ENCODE measurements around the gene NEGR1. TPM values are rescaled to one million over a fixed set of nuclear protein-coding genes. Genes with fewer than 3 reads are reported as not detected.
A peak's percentile ranks its signal among the peaks of the same experiment; 100 is the strongest.

Gene NEGR1
- total and polyA plus RNA-seq, 7 donors: 1.3 to 10.2 (median 2.2) TPM

- no peak for ATAC-seq
- Histone ChIP-seq H3K9me3 (no peaks in the 10 kb centered on the region), H3K4me3 (no peak overlapping the region), H3K4me1 (no peaks in the 10 kb centered on the region), H3K27me3 (ENCODE audit: insufficient read depth in 3 of 3, low read length in 2 of 3) (no peaks in the 10 kb centered on the region), H3K27ac (no peak overlapping the region), H3K36me3 (ENCODE audit: insufficient read depth in 1 of 2, low read depth in 1 of 2) (no peaks in the 10 kb centered on the region)
- intact Hi-C loops (cut with DNase I): no loop called here
- TF ChIP-seq CTCF (IDR thresholded peaks at IDR 0.05): no peak
- no peak for DNase-seq
- WGBS, 3 donors: 63 to 75% (median 67%) methylated on average over 3 of the region's 3 CpGs
Observed at GRCh38 chr1:71687376-71687775, 595.0 kb downstream of the NEGR1 start.

GRCh38 chr1:71676979-71677925 is 605.1 kb downstream of the NEGR1 start:
- intact Hi-C loops (cut with DNase I): no loop called here
- Histone ChIP-seq H3K27ac (no peak overlapping the region), H3K4me3 (no peak overlapping the region), H3K4me1 (no peaks in the 10 kb centered on the region), H3K9me3 (no peaks in the 10 kb centered on the region), H3K27me3 (ENCODE audit: insufficient read depth in 3 of 3, low read length in 2 of 3) (no peaks in the 10 kb centered on the region), H3K36me3 (ENCODE audit: insufficient read depth in 1 of 2, low read depth in 1 of 2) (no peaks in the 10 kb centered on the region)
- 25 to 33% (median 30%) methylated on average over 7 of the region's 7 CpGs for WGBS, 3 donors
- DNase-seq: no peak
- no peak for TF ChIP-seq CTCF (IDR thresholded peaks at IDR 0.05)
- ATAC-seq: no peak

GRCh38 chr1:71668065-71668464 is 614.3 kb downstream of the NEGR1 start:
- no peak for DNase-seq
- 32 to 35% (median 33%) methylated on average over 3 of the region's 3 CpGs for WGBS, 3 donors
- no peak overlapping the region for H3K27ac ChIP-seq
- H3K4me3 ChIP-seq: no peak overlapping the region
- no peaks in the 10 kb centered on the region for H3K36me3 ChIP-seq (ENCODE audit: insufficient read depth in 1 of 2, low read depth in 1 of 2)
- no peaks in the 10 kb centered on the region for H3K9me3 ChIP-seq
- ATAC-seq: no peak
- TF ChIP-seq CTCF (IDR thresholded peaks at IDR 0.05): no peak
- intact Hi-C loops (cut with DNase I): no loop called here
- no peaks in the 10 kb centered on the region for H3K27me3 ChIP-seq (ENCODE audit: insufficient read depth in 3 of 3, low read length in 2 of 3)
- no peaks in the 10 kb centered on the region for H3K4me1 ChIP-seq

GRCh38 chr1:71667216-71667615 is 615.1 kb downstream of the NEGR1 start:
- H3K4me3 ChIP-seq: no peak overlapping the region
- H3K36me3 ChIP-seq (ENCODE audit: insufficient read depth in 1 of 2, low read depth in 1 of 2): no peaks in the 10 kb centered on the region
- DNase-seq: no peak
- intact Hi-C loops (cut with DNase I): no loop called here
- no peak for TF ChIP-seq CTCF (IDR thresholded peaks at IDR 0.05)
- H3K27me3 ChIP-seq (ENCODE audit: insufficient read depth in 3 of 3, low read length in 2 of 3): no peaks in the 10 kb centered on the region
- WGBS, 3 donors: 28 to 30% (median 29%) methylated on average over 2 of the region's 2 CpGs
- H3K9me3 ChIP-seq: no peaks in the 10 kb centered on the region
- H3K4me1 ChIP-seq: no peaks in the 10 kb centered on the region
- ATAC-seq: peak in 1 of 4 donors; percentile 51
- no peak overlapping the region for H3K27ac ChIP-seq

All from psoas muscle (tissue), 8 donors.